ENCODE measurements around the gene CNMD. TPM values are rescaled to one million over a fixed set of nuclear protein-coding genes. Genes with fewer than 3 reads are reported as not detected.

CNMD gene
- polyA plus RNA-seq, 3 donors: not detected

DNA sequence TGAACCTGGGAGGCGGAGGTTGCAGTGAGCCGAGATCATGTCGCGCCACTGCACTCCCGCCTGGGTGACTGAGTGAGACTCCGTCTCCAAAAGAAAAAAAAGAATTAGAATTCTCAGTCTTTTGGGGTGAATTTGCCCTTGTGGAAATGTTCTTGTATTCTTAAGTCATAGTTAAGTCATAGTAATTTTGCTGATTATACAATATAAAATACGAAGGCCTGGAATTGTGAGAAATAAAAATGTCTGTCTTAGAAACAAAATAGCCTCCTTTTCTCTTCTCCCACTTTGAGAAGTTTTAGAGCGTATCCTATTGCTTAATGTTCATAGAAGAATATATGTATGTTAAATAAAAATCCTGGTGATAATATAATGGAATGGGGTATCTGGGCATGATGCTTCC, 68.9 kb downstream of the CNMD start:
- H3K79me2 ChIP-seq (ENCODE audit: insufficient read depth, low read length): no peaks in the 10 kb centered on the region
- no peaks in the 10 kb centered on the region for H3K9me3 Mint-ChIP-seq
- no peak for DNase-seq
- no peak overlapping the region for H3K27ac Mint-ChIP-seq
- H3K4me3 Mint-ChIP-seq: no peak overlapping the region
- H3K4me1 Mint-ChIP-seq: no peaks in the 10 kb centered on the region
- peaks cover 6% of the 10 kb centered on the region for H4K20me1 ChIP-seq (ENCODE audit: insufficient read depth, low read length)
- no peak overlapping the region for H3K9ac ChIP-seq (ENCODE audit: insufficient read depth, low read length, poor library complexity, severe bottlenecking)
- no peaks in the 10 kb centered on the region for H3K27me3 Mint-ChIP-seq (ENCODE audit: low read depth in 3 of 3)
- H3K36me3 Mint-ChIP-seq: peaks cover 62 to 72% of the 10 kb centered on the region in 2 donors
- no peak overlapping the region for H3K27ac ChIP-seq (ENCODE audit: low read depth in 1 of 2, low read length in 2 of 2)
- 94% methylated on average over 2 of the region's 8 CpGs for WGBS (ENCODE audit: insufficient coverage)
- H3K4me2 ChIP-seq (replicated peaks; ENCODE audit: extremely low read depth, low read length, poor library complexity, severe bottlenecking): no peak overlapping the region
- no peaks in the 10 kb centered on the region for H3K27me3 ChIP-seq (ENCODE audit: control insufficient read depth in 2 of 2, insufficient read depth in 2 of 2, low read length in 2 of 2)
- intact Hi-C loops (cut with micrococcal nuclease): no loop called here
- H2AFZ ChIP-seq (ENCODE audit: insufficient read depth, low read depth, low read length, poor library complexity, severe bottlenecking): no peak overlapping the region
- no peaks in the 10 kb centered on the region for H3K4me1 ChIP-seq (ENCODE audit: control insufficient read depth in 1 of 2, insufficient read depth in 2 of 2, low read length in 2 of 2)
- peaks cover 67 to 98% of the 10 kb centered on the region in 2 donors for H3K36me3 ChIP-seq (replicated peaks in 1 of 2; ENCODE audit: control insufficient read depth in 1 of 2, insufficient read depth in 2 of 2, low read length in 2 of 2)
- no peaks in the 10 kb centered on the region for H3K9me3 ChIP-seq (replicated peaks in 1 of 2; ENCODE audit: control insufficient read depth in 1 of 2, insufficient read depth in 1 of 2, low read length in 2 of 2)
- TF ChIP-seq, protein P1, sequence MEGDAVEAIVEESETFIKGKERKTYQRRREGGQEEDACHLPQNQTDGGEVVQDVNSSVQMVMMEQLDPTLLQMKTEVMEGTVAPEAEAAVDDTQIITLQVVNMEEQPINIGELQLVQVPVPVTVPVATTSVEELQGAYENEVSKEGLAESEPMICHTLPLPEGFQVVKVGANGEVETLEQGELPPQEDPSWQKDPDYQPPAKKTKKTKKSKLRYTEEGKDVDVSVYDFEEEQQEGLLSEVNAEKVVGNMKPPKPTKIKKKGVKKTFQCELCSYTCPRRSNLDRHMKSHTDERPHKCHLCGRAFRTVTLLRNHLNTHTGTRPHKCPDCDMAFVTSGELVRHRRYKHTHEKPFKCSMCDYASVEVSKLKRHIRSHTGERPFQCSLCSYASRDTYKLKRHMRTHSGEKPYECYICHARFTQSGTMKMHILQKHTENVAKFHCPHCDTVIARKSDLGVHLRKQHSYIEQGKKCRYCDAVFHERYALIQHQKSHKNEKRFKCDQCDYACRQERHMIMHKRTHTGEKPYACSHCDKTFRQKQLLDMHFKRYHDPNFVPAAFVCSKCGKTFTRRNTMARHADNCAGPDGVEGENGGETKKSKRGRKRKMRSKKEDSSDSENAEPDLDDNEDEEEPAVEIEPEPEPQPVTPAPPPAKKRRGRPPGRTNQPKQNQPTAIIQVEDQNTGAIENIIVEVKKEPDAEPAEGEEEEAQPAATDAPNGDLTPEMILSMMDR (IDR thresholded peaks at IDR 0.05): no peak
- no peak overlapping the region for H3K4me3 ChIP-seq (replicated peaks in 1 of 3; ENCODE audit: low read depth in 2 of 3, low read length in 3 of 3)

DNA sequence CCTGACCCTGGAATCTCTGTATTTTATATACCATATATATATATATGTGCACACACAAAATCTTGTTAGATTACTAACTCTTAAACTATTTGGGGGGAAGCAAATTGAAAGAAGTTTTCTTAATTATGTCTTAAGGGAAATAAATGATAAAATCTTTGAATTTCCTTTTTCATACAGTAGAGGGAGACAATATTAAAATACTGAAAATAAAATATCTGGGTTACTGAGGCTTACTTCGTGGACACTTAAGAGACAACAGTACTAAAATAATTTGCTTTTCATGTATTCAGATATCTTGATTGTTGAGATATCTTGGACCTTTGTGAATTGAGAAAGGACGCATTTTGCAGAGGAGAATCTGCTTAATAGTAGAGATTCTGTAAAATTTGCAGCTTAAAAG, 69.9 kb downstream of the CNMD start:
- Histone ChIP-seq H3K4me1 (ENCODE audit: control insufficient read depth in 1 of 2, insufficient read depth in 2 of 2, low read length in 2 of 2) (no peaks in the 10 kb centered on the region), H3K4me2 (replicated peaks; ENCODE audit: extremely low read depth, low read length, poor library complexity, severe bottlenecking) (no peak overlapping the region), H3K27me3 (ENCODE audit: control insufficient read depth in 2 of 2, insufficient read depth in 2 of 2, low read length in 2 of 2) (no peaks in the 10 kb centered on the region), H3K79me2 (ENCODE audit: insufficient read depth, low read length) (no peaks in the 10 kb centered on the region), H2AFZ (ENCODE audit: insufficient read depth, low read depth, low read length, poor library complexity, severe bottlenecking) (no peak overlapping the region), H3K36me3 (replicated peaks in 1 of 2; ENCODE audit: control insufficient read depth in 1 of 2, insufficient read depth in 2 of 2, low read length in 2 of 2) (peaks cover 64 to 98% of the 10 kb centered on the region in 2 donors), H3K27ac (ENCODE audit: low read depth in 1 of 2, low read length in 2 of 2) (no peak overlapping the region), H3K4me3 (replicated peaks in 1 of 3; ENCODE audit: low read depth in 2 of 3, low read length in 3 of 3) (no peak overlapping the region), H4K20me1 (ENCODE audit: insufficient read depth, low read length) (peaks cover 6% of the 10 kb centered on the region), H3K9me3 (replicated peaks in 1 of 2; ENCODE audit: control insufficient read depth in 1 of 2, insufficient read depth in 1 of 2, low read length in 2 of 2) (no peaks in the 10 kb centered on the region), H3K9ac (ENCODE audit: insufficient read depth, low read length, poor library complexity, severe bottlenecking) (no peak overlapping the region)
- DNase-seq: no peak
- Mint-ChIP-seq H3K4me3 (no peak overlapping the region), H3K36me3 (peaks cover 61 to 68% of the 10 kb centered on the region in 2 donors), H3K27me3 (ENCODE audit: low read depth in 3 of 3) (no peaks in the 10 kb centered on the region), H3K4me1 (no peaks in the 10 kb centered on the region), H3K27ac (no peak overlapping the region), H3K9me3 (no peaks in the 10 kb centered on the region)
- WGBS (ENCODE audit: insufficient coverage): no CpG with 5 or more reads among the region's 2 CpGs
- TF ChIP-seq, protein P1 (IDR thresholded peaks at IDR 0.05): no peak
- intact Hi-C loops (cut with micrococcal nuclease): no loop called here
